HFFc6 (cell line): ENCODE results near the gene GRM5. TPM values are rescaled to one million over a fixed set of nuclear protein-coding genes. Genes with fewer than 3 reads are reported as not detected.
"Not testable (repeated sequence)": the region's sequence is repeated elsewhere in the genome, so short reads cannot be mapped to it uniquely, and the experiment has no call there.

ENCODE experiments used
- DNase-seq: peaks from one replicate; pipeline ENCODE4 v3.0.0-alpha.2; 2018
- H3K27ac Mint-ChIP-seq: 2 replicates; pipeline ENCODE4 v1.8.0; 2020; ENCODE audit warnings: mild to moderate bottlenecking, mixed read lengths
- H3K27me3 Mint-ChIP-seq: 2 replicates; pipeline ENCODE4 v1.8.0; 2021; ENCODE audit warnings: mild to moderate bottlenecking, moderate library complexity, mixed read lengths; ENCODE audit not compliant: insufficient read depth
- H3K36me3 Mint-ChIP-seq: 2 replicates; pipeline ENCODE4 v1.8.0; 2021; ENCODE audit warnings: low read depth, mixed read lengths
- H3K4me1 Mint-ChIP-seq: 2 replicates; pipeline ENCODE4 v1.8.0; 2020; ENCODE audit warnings: low read depth, mixed read lengths
- H3K4me3 Mint-ChIP-seq: 2 replicates; pipeline ENCODE4 v1.8.0; 2020; ENCODE audit warnings: mild to moderate bottlenecking, moderate library complexity, mixed read lengths
- H3K9me3 Mint-ChIP-seq: 2 replicates; pipeline ENCODE4 v1.8.0; 2020; ENCODE audit warnings: mild to moderate bottlenecking, mixed read lengths
- CTCF ChIP-seq: fragments of 200-600 bp; sonication (generic); IDR thresholded peaks from 2 replicates; pipeline ENCODE4 v1.5.0; 2021; ENCODE audit warnings: antibody characterized with exemption, mild to moderate bottlenecking
- total RNA-seq, 6 experiments: library from RNA; stranded (reverse); fragmentation: NEBNext Ultra II Directional; extraction: Animal tissue kit (Norgen Biotek cat#: 25700); gene quantifications; 2 replicates in 1 of 6; 3 replicates in 5 of 6; pipeline ENCODE4 v1.2.3, GENCODE V29; 2021

GRM5 gene
- total RNA-seq, 6 experiments from 2014 or later: 0.12 TPM; not detected in 5

- Mint-ChIP-seq H3K27ac (no peak overlapping the region), H3K4me1 (peaks cover 60% of the 10 kb centered on the region), H3K27me3 (no peaks in the 10 kb centered on the region), H3K9me3 (no peaks in the 10 kb centered on the region), H3K36me3 (peaks cover 5% of the 10 kb centered on the region; the same call in 1 of the 2 replicates), H3K4me3 (no peak overlapping the region)
- TF ChIP-seq CTCF: no peak
- no peak for DNase-seq
Measured at GRCh38 chr11:88474655-88475054, 591.1 kb downstream of the GRM5 start.

- Mint-ChIP-seq H3K27ac (no peak overlapping the region), H3K9me3 (no peaks in the 10 kb centered on the region), H3K36me3 (no peaks in the 10 kb centered on the region; the same call in 1 of the 2 replicates), H3K4me3 (no peak overlapping the region; the same call in 1 of the 2 replicates), H3K27me3 (no peaks in the 10 kb centered on the region), H3K4me1 (peaks cover 13% of the 10 kb centered on the region)
- no peak for DNase-seq
- TF ChIP-seq CTCF: no peak
Measured at GRCh38 chr11:88469561-88470225, 596.1 kb downstream of the GRM5 start.

- Mint-ChIP-seq H3K27ac (no peak overlapping the region), H3K36me3 (peaks cover 6% of the 10 kb centered on the region; the same call in 1 of the 2 replicates), H3K27me3 (no peaks in the 10 kb centered on the region), H3K4me3 (no peak overlapping the region), H3K4me1 (peaks cover 1% of the 10 kb centered on the region; the same call in 1 of the 2 replicates), H3K9me3 (no peaks in the 10 kb centered on the region; the same call in 1 of the 2 replicates)
- no peak for TF ChIP-seq CTCF
- DNase-seq: no peak
Measured at GRCh38 chr11:88464528-88464927, 601.3 kb downstream of the GRM5 start.

- not testable (repeated sequence) for H3K4me1 Mint-ChIP-seq, H3K4me3 Mint-ChIP-seq, H3K27ac Mint-ChIP-seq, DNase-seq, H3K9me3 Mint-ChIP-seq, H3K27me3 Mint-ChIP-seq, H3K36me3 Mint-ChIP-seq
Measured at GRCh38 chr11:88463301-88463700, 602.5 kb downstream of the GRM5 start.

GRCh38 chr11:88458047-88458446, 607.7 kb downstream of the GRM5 start:
- DNase-seq, H3K9me3 Mint-ChIP-seq, H3K36me3 Mint-ChIP-seq, H3K4me3 Mint-ChIP-seq, H3K27me3 Mint-ChIP-seq, H3K27ac Mint-ChIP-seq: not testable (repeated sequence)
- peaks cover 11% of the 10 kb centered on the region for H3K4me1 Mint-ChIP-seq

GRCh38 chr11:88455974-88456373, 609.8 kb downstream of the GRM5 start:
- Mint-ChIP-seq H3K27me3 (no peaks in the 10 kb centered on the region), H3K4me1 (peaks cover 11% of the 10 kb centered on the region), H3K36me3 (no peaks in the 10 kb centered on the region), H3K27ac (no peak overlapping the region), H3K9me3 (no peaks in the 10 kb centered on the region), H3K4me3 (no peak overlapping the region)
- TF ChIP-seq CTCF: no peak
- DNase-seq: no peak
